Measurements from ENCODE around the gene OR4N2.

Gene OR4N2

DNA sequence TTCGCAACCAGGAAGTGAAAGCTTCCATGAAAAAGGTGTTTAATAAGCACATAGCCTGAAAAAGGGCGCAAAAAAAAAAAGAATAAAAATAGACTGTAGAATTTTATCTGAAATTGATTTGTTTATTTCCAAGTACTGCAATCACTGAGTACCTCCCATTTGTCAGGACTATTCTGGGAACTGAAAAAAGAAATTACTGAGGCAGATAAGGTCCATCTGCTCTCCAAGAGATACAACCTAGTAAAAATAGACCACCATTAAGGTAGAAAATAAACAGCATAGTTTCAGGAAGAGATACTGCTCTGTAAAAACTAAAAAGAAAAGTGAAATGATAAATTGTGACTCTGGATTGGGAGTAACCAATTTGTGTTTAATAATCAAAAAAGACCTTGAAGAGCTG is 24.7 kb downstream of the OR4N2 start:
- TF ChIP-seq FOXP2 (optimal IDR thresholded peaks at IDR 0.05; ENCODE audit: borderline replicate concordance, extremely low read depth, extremely low read length, insufficient read depth) (no peak), TAF1 (IDR thresholded peaks at IDR 0.05; ENCODE audit: borderline replicate concordance, insufficient read depth, low read length) (no peak), POLR2AphosphoS5 (IDR thresholded peaks at IDR 0.05; ENCODE audit: low read depth, low read length) (no peak), SIN3A (IDR thresholded peaks at IDR 0.05; ENCODE audit: borderline replicate concordance, insufficient read depth, low read length) (no peak)
- TF ChIP-seq, protein P1, sequence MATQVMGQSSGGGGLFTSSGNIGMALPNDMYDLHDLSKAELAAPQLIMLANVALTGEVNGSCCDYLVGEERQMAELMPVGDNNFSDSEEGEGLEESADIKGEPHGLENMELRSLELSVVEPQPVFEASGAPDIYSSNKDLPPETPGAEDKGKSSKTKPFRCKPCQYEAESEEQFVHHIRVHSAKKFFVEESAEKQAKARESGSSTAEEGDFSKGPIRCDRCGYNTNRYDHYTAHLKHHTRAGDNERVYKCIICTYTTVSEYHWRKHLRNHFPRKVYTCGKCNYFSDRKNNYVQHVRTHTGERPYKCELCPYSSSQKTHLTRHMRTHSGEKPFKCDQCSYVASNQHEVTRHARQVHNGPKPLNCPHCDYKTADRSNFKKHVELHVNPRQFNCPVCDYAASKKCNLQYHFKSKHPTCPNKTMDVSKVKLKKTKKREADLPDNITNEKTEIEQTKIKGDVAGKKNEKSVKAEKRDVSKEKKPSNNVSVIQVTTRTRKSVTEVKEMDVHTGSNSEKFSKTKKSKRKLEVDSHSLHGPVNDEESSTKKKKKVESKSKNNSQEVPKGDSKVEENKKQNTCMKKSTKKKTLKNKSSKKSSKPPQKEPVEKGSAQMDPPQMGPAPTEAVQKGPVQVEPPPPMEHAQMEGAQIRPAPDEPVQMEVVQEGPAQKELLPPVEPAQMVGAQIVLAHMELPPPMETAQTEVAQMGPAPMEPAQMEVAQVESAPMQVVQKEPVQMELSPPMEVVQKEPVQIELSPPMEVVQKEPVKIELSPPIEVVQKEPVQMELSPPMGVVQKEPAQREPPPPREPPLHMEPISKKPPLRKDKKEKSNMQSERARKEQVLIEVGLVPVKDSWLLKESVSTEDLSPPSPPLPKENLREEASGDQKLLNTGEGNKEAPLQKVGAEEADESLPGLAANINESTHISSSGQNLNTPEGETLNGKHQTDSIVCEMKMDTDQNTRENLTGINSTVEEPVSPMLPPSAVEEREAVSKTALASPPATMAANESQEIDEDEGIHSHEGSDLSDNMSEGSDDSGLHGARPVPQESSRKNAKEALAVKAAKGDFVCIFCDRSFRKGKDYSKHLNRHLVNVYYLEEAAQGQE (IDR thresholded peaks at IDR 0.05; ENCODE audit: insufficient read depth in 1 of 2, low read depth in 2 of 2, low read length in 2 of 2), result no peak

DNA sequence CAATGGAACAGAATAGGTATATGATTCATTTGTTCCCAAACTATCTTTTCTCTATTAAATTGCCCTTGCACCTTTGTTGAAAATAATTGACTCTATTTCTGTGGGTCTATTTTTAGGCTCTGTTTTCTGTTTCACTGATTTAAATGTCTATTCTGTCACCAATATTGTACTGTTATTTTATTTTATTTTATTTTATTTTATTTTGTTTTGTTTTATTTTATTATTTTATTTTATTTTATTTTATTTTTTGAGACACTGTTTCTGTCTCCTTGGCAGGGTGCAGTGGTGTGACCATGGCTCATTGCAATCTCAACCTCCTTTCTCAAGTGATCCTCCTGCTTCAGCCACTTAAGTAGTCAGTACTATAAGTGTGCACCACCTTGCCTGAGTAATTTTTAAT is 34.9 kb downstream of the OR4N2 start:
- no peak for TF ChIP-seq SIN3A (IDR thresholded peaks at IDR 0.05; ENCODE audit: borderline replicate concordance, insufficient read depth, low read length)
- no peak for TF ChIP-seq POLR2AphosphoS5 (IDR thresholded peaks at IDR 0.05; ENCODE audit: low read depth, low read length)
- TF ChIP-seq, protein P1 (IDR thresholded peaks at IDR 0.05; ENCODE audit: insufficient read depth in 1 of 2, low read depth in 2 of 2, low read length in 2 of 2), result no peak
- TF ChIP-seq TAF1 (IDR thresholded peaks at IDR 0.05; ENCODE audit: borderline replicate concordance, insufficient read depth, low read length), result no peak
- no peak for TF ChIP-seq FOXP2 (optimal IDR thresholded peaks at IDR 0.05; ENCODE audit: borderline replicate concordance, extremely low read depth, extremely low read length, insufficient read depth)

DNA sequence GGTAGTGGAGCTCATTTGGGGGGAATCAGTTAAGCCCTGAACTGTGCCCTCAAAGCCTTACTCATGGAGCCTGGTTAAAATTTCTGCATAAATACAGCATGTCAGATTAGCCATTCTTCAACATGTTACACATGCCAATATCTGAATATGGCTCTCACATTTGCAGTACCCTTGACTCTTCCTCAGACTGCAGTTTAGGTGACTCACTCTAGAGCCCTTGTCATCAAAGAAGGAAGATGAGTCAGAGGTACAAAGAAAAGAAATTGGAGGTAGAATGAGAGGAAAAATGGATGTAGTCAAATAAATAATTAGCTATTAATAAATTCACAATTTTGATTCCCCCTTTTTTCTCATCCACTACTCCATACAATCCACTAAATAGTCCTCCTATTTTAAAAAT is 47.8 kb downstream of the OR4N2 start:
- TF ChIP-seq, protein P1 (IDR thresholded peaks at IDR 0.05; ENCODE audit: insufficient read depth in 1 of 2, low read depth in 2 of 2, low read length in 2 of 2), result no peak
- TF ChIP-seq TAF1 (IDR thresholded peaks at IDR 0.05; ENCODE audit: borderline replicate concordance, insufficient read depth, low read length) (no peak), POLR2AphosphoS5 (IDR thresholded peaks at IDR 0.05; ENCODE audit: low read depth, low read length) (no peak), SIN3A (IDR thresholded peaks at IDR 0.05; ENCODE audit: borderline replicate concordance, insufficient read depth, low read length) (no peak), FOXP2 (optimal IDR thresholded peaks at IDR 0.05; ENCODE audit: borderline replicate concordance, extremely low read depth, extremely low read length, insufficient read depth) (no peak)

DNA sequence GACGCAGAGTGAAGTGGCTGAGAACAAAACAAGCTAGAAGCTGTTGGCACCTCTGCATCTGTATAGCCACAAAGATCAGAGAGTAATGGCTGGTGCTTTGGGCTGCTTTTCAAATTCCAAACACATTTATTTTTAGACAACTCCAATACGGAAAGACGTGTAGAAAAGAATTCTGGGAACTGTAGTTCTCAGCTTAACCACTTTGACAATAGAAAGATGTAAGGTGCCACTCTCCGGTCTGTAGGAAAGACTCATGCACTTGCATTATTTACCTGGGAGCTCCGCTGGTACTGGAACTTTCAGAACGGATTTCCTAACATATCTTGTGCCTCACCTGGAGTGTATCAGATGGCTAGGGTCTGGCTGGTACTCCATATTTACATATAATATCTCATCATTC is 69.6 kb downstream of the OR4N2 start:
- TF ChIP-seq POLR2AphosphoS5 (IDR thresholded peaks at IDR 0.05; ENCODE audit: low read depth, low read length), result no peak
- no peak for TF ChIP-seq TAF1 (IDR thresholded peaks at IDR 0.05; ENCODE audit: borderline replicate concordance, insufficient read depth, low read length)
- TF ChIP-seq, protein P1 (IDR thresholded peaks at IDR 0.05; ENCODE audit: insufficient read depth in 1 of 2, low read depth in 2 of 2, low read length in 2 of 2), result no peak
- no peak for TF ChIP-seq FOXP2 (optimal IDR thresholded peaks at IDR 0.05; ENCODE audit: borderline replicate concordance, extremely low read depth, extremely low read length, insufficient read depth)
- no peak for TF ChIP-seq SIN3A (IDR thresholded peaks at IDR 0.05; ENCODE audit: borderline replicate concordance, insufficient read depth, low read length)

DNA sequence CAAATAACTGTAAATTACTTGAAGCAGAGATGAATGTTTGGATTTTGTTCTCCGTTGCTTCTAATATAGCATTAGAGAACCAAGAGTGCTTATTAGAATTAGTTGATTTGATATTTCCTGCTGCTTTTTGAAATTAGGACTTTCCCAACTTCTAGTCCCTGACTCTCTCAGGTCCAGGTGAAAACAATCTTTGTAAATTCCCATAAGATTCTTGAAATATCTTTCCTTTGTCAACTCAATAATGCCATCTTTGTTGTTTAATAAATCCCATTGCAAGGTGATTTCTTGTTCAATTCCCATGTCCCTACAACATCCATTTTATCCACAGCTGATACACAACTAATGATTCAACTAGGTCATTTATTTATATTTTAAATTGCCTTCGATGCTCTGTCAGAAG is 71.3 kb downstream of the OR4N2 start, which contains the start of gene OR4K2:
Gene OR4K2 (plus strand): TSS at position 301 of the 400 bp plus-strand sequence. CDS start 1,126 bp downstream, outside the sequence.
- TF ChIP-seq TAF1 (IDR thresholded peaks at IDR 0.05; ENCODE audit: borderline replicate concordance, insufficient read depth, low read length) (no peak), FOXP2 (optimal IDR thresholded peaks at IDR 0.05; ENCODE audit: borderline replicate concordance, extremely low read depth, extremely low read length, insufficient read depth) (no peak), POLR2AphosphoS5 (IDR thresholded peaks at IDR 0.05; ENCODE audit: low read depth, low read length) (no peak), SIN3A (IDR thresholded peaks at IDR 0.05; ENCODE audit: borderline replicate concordance, insufficient read depth, low read length) (no peak)
- TF ChIP-seq, protein P1 (IDR thresholded peaks at IDR 0.05; ENCODE audit: insufficient read depth in 1 of 2, low read depth in 2 of 2, low read length in 2 of 2), result no peak
